Endothelial cell of umbilical vein (primary cell): ENCODE results near the gene LRP2. TPM values are rescaled to one million over a fixed set of nuclear protein-coding genes. Genes with fewer than 3 reads are reported as not detected.

Experiments used
- BruUV-seq: library from RNA; stranded (reverse); fragments of 400-500 nt; replicated peaks from 2 replicates; lab custom pipeline; 2021; lab: Mats Ljungman, UMichigan
- CTCF ChIA-PET: fragments of 300-600, 350-600 bp; sonication (Branson Sonifier 250); formaldehyde crosslinking; loops from one replicate; lab custom pipeline; 2021; ENCODE audit warnings: antibody characterized with exemption, inconsistent platforms; lab: Charles Lee
- POLR2A ChIA-PET: fragments of 300-600, 350-600 bp; sonication (Branson Sonifier 250); formaldehyde crosslinking; loops from one replicate; lab custom pipeline; 2021; ENCODE audit warnings: antibody characterized with exemption, inconsistent platforms; lab: Charles Lee
- DNase-seq: peaks from one replicate; pipeline ENCODE4 v3.0.0-alpha.2; 2011; ENCODE audit warnings: low read depth, low spot score
- FAIRE-seq: peaks from 2 replicates; lab custom pipeline; 2011; peaks lifted over from hg19 to GRCh38; lab: Jason Lieb, UNC
- H2AFZ ChIP-seq: 2 replicates; pipeline ENCODE4 v1.6.0; 2012; ENCODE audit warnings: low read depth, low read length, control low read depth, inconsistent platforms
- H3K27ac ChIP-seq: 2 replicates; pipeline ENCODE4 v1.5.1; 2011; ENCODE audit warnings: low read depth, mild to moderate bottlenecking, control low read depth, low read length, moderate library complexity; ENCODE audit not compliant: insufficient read depth
- H3K27me3 ChIP-seq, 2 experiments: 2 replicates each; pipeline versions ENCODE4 v1.6.0 to v1.6.1; 2011; ENCODE audit warnings: low read length in 2 of 2, mixed read lengths in 1 of 2; ENCODE audit not compliant: control insufficient read depth in 2 of 2, insufficient read depth in 2 of 2
- H3K36me3 ChIP-seq, 2 experiments: 2 replicates in 1 of 2; 3 replicates in 1 of 2; pipeline ENCODE4 v1.5.1; 2011; ENCODE audit warnings: low read length in 2 of 2, mild to moderate bottlenecking in 1 of 2, moderate library complexity in 1 of 2; ENCODE audit not compliant: control insufficient read depth in 2 of 2, insufficient read depth in 2 of 2; ENCODE audit errors: extremely low read depth in 1 of 2
- H3K4me1 ChIP-seq: 3 replicates; pipeline ENCODE4 v1.5.1; 2011; ENCODE audit warnings: mild to moderate bottlenecking, low read length; ENCODE audit not compliant: control insufficient read depth, insufficient read depth; ENCODE audit errors: extremely low read depth
- H3K4me2 ChIP-seq: 2 replicates; pipeline ENCODE4 v1.6.1; 2011; ENCODE audit warnings: low read length, control low read depth, mixed read lengths; ENCODE audit not compliant: insufficient read depth
- H3K4me3 ChIP-seq, 3 experiments: fragments of 200-600 bp in 1 of 3; sonication (generic), shearing (Covaris generic) in 1 of 3; replicated peaks in 1 of 3; 2 replicates each; pipeline ENCODE4 v1.5.1; 2011 to 2016; ENCODE audit warnings: control low read depth in 3 of 3, low read length in 3 of 3, mild to moderate bottlenecking in 2 of 3, inconsistent platforms in 1 of 3, low read depth in 1 of 3, moderate library complexity in 1 of 3; ENCODE audit not compliant: insufficient read depth in 1 of 3
- H3K79me2 ChIP-seq: 2 replicates; pipeline ENCODE4 v1.6.0; 2012; ENCODE audit warnings: low read length, inconsistent platforms; ENCODE audit not compliant: control insufficient read depth, insufficient read depth
- H3K9ac ChIP-seq: replicated peaks from 2 replicates; pipeline ENCODE3; 2011; ENCODE audit warnings: low read length, control low read depth; ENCODE audit not compliant: insufficient read depth; ENCODE audit errors: extremely low read depth
- H3K9me1 ChIP-seq: replicated peaks from 3 replicates; pipeline ENCODE4 v1.6.0; 2011; ENCODE audit warnings: mild to moderate bottlenecking, low read length; ENCODE audit not compliant: control insufficient read depth, insufficient read depth; ENCODE audit errors: extremely low read depth
- H3K9me3 ChIP-seq: replicated peaks from 2 replicates; pipeline ENCODE4 v1.5.1; 2012; ENCODE audit warnings: low read length, inconsistent platforms; ENCODE audit not compliant: control insufficient read depth, insufficient read depth
- H4K20me1 ChIP-seq: replicated peaks from 2 replicates; pipeline ENCODE3; 2011; ENCODE audit warnings: mild to moderate bottlenecking, low read length; ENCODE audit not compliant: control insufficient read depth, insufficient read depth; ENCODE audit errors: extremely low read depth
- CTCF ChIP-seq, 2 donors: IDR thresholded peaks; 1 replicate in 1 of 2; 2 replicates in 1 of 2; pipeline ENCODE4 v1.5.1; 2011; ENCODE audit warnings: low read length in 2 of 2, mild to moderate bottlenecking in 2 of 2, moderate library complexity in 2 of 2, control low read depth in 1 of 2, inconsistent platforms in 1 of 2, low read depth in 1 of 2; ENCODE audit not compliant: insufficient read depth in 1 of 2; ENCODE audit errors: extremely low read depth in 1 of 2
- EZH2 ChIP-seq: IDR thresholded peaks from 2 replicates; pipeline ENCODE4 v1.6.1; 2012; ENCODE audit warnings: borderline replicate concordance, low read depth, mild to moderate bottlenecking, moderate library complexity, low read length, inconsistent platforms; ENCODE audit not compliant: severe bottlenecking
- FOS ChIP-seq: IDR thresholded peaks from 2 replicates; pipeline ENCODE4 v1.6.1; 2011; ENCODE audit warnings: mild to moderate bottlenecking, low read length, moderate library complexity, borderline replicate concordance; ENCODE audit not compliant: insufficient read depth
- GATA2 ChIP-seq: IDR thresholded peaks from 2 replicates; pipeline ENCODE4 v1.7.0; 2011; ENCODE audit warnings: low read depth, mild to moderate bottlenecking, moderate library complexity, mixed read lengths, low read length; ENCODE audit not compliant: insufficient read length, insufficient read depth
- JUN ChIP-seq: IDR thresholded peaks from 2 replicates; pipeline ENCODE4 v1.6.1; 2011; ENCODE audit warnings: borderline replicate concordance, low read depth; ENCODE audit not compliant: insufficient read length, insufficient read depth
- MAX ChIP-seq: IDR thresholded peaks from 2 replicates; pipeline ENCODE4 v1.6.1; 2011; ENCODE audit not compliant: insufficient read depth, insufficient read length
- MYC ChIP-seq: IDR thresholded peaks from one replicate; pipeline ENCODE4 v1.6.1; 2011; ENCODE audit warnings: mild to moderate bottlenecking, low read depth, low read length
- POLR2A ChIP-seq: IDR thresholded peaks from 2 replicates; pipeline ENCODE4 v1.6.1; 2012; ENCODE audit warnings: low read depth, mild to moderate bottlenecking, control low read depth, low read length
- POLR2AphosphoS5 ChIP-seq: IDR thresholded peaks from 2 replicates; pipeline ENCODE4 v1.6.1; 2012; ENCODE audit warnings: low read depth, mild to moderate bottlenecking, control low read depth, low read length, moderate library complexity; ENCODE audit not compliant: insufficient read depth
- dilution Hi-C: fragments of 300-500 bp; cut with MboI; formaldehyde crosslinking; loops from one replicate; pipeline ENCODE4 v1.15.0; 2019; ENCODE audit warnings: low sequenced_read_pairs; ENCODE audit not compliant: extremely low pct_ligation_motif_present
- intact Hi-C: fragments of 100-400 bp; cut with micrococcal nuclease; formaldehyde crosslinking; loops from one replicate; pipeline ENCODE4 v1.10.0; 2022
- polyA plus RNA-seq, 4 experiments: library from polyadenylated mRNA; depleted of rRNA in 3 of 4; stranded (reverse) in 3 of 4; unstranded in 1 of 4; fragments of >200 nt; gene quantifications; 2 replicates each; pipeline versions ENCODE4 v1.2.1 to v1.2.3, GENCODE V29; 2011 to 2012; ENCODE audit warnings: missing spikeins in 1 of 4
- total RNA-seq: library from RNA; stranded (reverse); gene quantifications from 2 replicates; pipeline ENCODE4 v1.2.3, GENCODE V29; 2021

Gene LRP2
- total and polyA plus RNA-seq, 2 donors (not counting 3 experiments of a cell fraction or from before 2014, with no cell fraction given): not detected

GRCh38 chr2:169285531-169286235, 76.7 kb downstream of the LRP2 start:
- dilution Hi-C loops: no loop called here
- POLR2A ChIA-PET: no interaction called here
- no peaks in the 10 kb centered on the region for H3K79me2 ChIP-seq
- no peak overlapping the region for H2AFZ ChIP-seq
- H3K27ac ChIP-seq: no peak overlapping the region
- H3K9me1 ChIP-seq: no peaks in the 10 kb centered on the region
- H3K9me3 ChIP-seq: no peaks in the 10 kb centered on the region
- CTCF ChIA-PET: no interaction called here
- TF ChIP-seq EZH2: no peak
- no TSS peak for BruUV-seq
- no peak overlapping the region for H3K9ac ChIP-seq
- no peaks in the 10 kb centered on the region for H3K4me1 ChIP-seq
- no peaks in the 10 kb centered on the region for H3K36me3 ChIP-seq
- no peak overlapping the region for H3K4me3 ChIP-seq
- no peak for FAIRE-seq
- no peaks in the 10 kb centered on the region for H4K20me1 ChIP-seq
- peaks cover 0 to 3% of the 10 kb centered on the region in 2 experiments for H3K27me3 ChIP-seq
- no peak overlapping the region for H3K4me2 ChIP-seq
- DNase-seq: no peak
- intact Hi-C loops: no loop called here

- Histone ChIP-seq H4K20me1 (no peaks in the 10 kb centered on the region), H2AFZ (no peak overlapping the region), H3K36me3 (no peaks in the 10 kb centered on the region), H3K9ac (no peak overlapping the region), H3K4me2 (no peak overlapping the region), H3K79me2 (no peaks in the 10 kb centered on the region), H3K4me1 (no peaks in the 10 kb centered on the region), H3K9me1 (no peaks in the 10 kb centered on the region), H3K27ac (no peak overlapping the region), H3K27me3 (peaks cover 0 to under 1% of the 10 kb centered on the region in 2 experiments), H3K4me3 (no peak overlapping the region), H3K9me3 (no peaks in the 10 kb centered on the region)
- no peak for TF ChIP-seq MAX
- TF ChIP-seq MYC: no peak
- TF ChIP-seq POLR2A: no peak
- no peak for TF ChIP-seq FOS
- no peak for TF ChIP-seq EZH2
- TF ChIP-seq JUN: no peak
- TF ChIP-seq CTCF (IDR thresholded peaks at IDR 0.05; ENCODE audit: extremely low read depth in 1 of 2, insufficient read depth in 1 of 2, low read depth in 1 of 2, low read length in 2 of 2): no peak
- no peak for TF ChIP-seq POLR2AphosphoS5
- no peak for TF ChIP-seq GATA2
- DNase-seq (no peak), FAIRE-seq (no peak)
- POLR2A ChIA-PET: no interaction called here
- BruUV-seq: no TSS peak
- intact Hi-C loops: no loop called here
- dilution Hi-C loops: no loop called here
- CTCF ChIA-PET: no interaction called here
Measured at GRCh38 chr2:169280502-169280901, 81.8 kb downstream of the LRP2 start.
